Smooth muscle cell of the brain vasculature (primary cell): ENCODE measurements around the gene IKZF5.

Source experiments
- DNase-seq: peaks from one replicate; pipeline ENCODE4 v3.0.0-alpha.2; 2012; ENCODE audit warnings: low read depth, low spot score

IKZF5 gene

GRCh38 chr10:122981066-122981464 is 27.5 kb downstream of the IKZF5 start:
- DNase-seq: peak; percentile 15

- DNase-seq: peak; percentile 74
These were observed 28.2 kb downstream of the IKZF5 start, which contains the start of gene PSTK for GRCh38 chr10:122980209-122981065. TSS of gene PSTK (plus strand) at chr10:122980401. CDS start at chr10:122980480, 79 bp downstream.

- DNase-seq: no peak
These were observed 34.0 kb downstream of the IKZF5 start for GRCh38 chr10:122974543-122975064.

- no peak for DNase-seq
These were observed 34.6 kb downstream of the IKZF5 start for GRCh38 chr10:122974023-122974422.

- no peak for DNase-seq
These were observed 39.9 kb downstream of the IKZF5 start for GRCh38 chr10:122968698-122969097.

GRCh38 chr10:122966879-122967278 is 41.7 kb downstream of the IKZF5 start:
- DNase-seq: no peak

GRCh38 chr10:122962405-122962804 is 46.2 kb downstream of the IKZF5 start:
- no peak for DNase-seq

GRCh38 chr10:122957474-122957873 is 51.1 kb downstream of the IKZF5 start:
- no peak for DNase-seq

- DNase-seq: no peak
These were observed 52.7 kb downstream of the IKZF5 start for GRCh38 chr10:122955892-122956291.

GRCh38 chr10:122954731-122955050 is 53.9 kb downstream of the IKZF5 start:
- DNase-seq: no peak

- peak; percentile 96 for DNase-seq
These were observed 54.5 kb downstream of the IKZF5 start, which contains the start of gene C10orf88 for GRCh38 chr10:122953902-122954730. TSS of gene C10orf88 (minus strand) at chr10:122954227. CDS start at chr10:122954178, 49 bp downstream.

- no peak for DNase-seq
These were observed 59.3 kb downstream of the IKZF5 start for GRCh38 chr10:122949296-122949695.
